Activated CD4-positive, CD25-positive, alpha-beta regulatory T cell (primary cell): ENCODE data around the gene OR52N4.
"Not testable (repeated sequence)": the region's sequence is repeated elsewhere in the genome, so short reads cannot be mapped to it uniquely, and the experiment has no call there.

ENCODE experiments used
- DNase-seq, 4 experiments: peaks; one replicate each; lab custom pipeline; 2025; lab: John Stamatoyannopoulos, UW

OR52N4 gene

GRCh38 chr11:5753943-5754342 is at the start of gene OR52N4:
Gene OR52N4 (plus strand): TSS chr11:5754243. CDS start chr11:5754741, 498 bp downstream.
- no peak for DNase-seq

GRCh38 chr11:5705688-5706087 is 48.4 kb upstream of the OR52N4 start:
- no peak for DNase-seq

- no peak for DNase-seq
Measured at GRCh38 chr11:5712507-5712906, 41.5 kb upstream of the OR52N4 start.

GRCh38 chr11:5713695-5714094 is 40.3 kb upstream of the OR52N4 start:
- no peak for DNase-seq

- DNase-seq, result not testable (repeated sequence)
Measured at GRCh38 chr11:5716518-5716917, 37.5 kb upstream of the OR52N4 start.

- no peak for DNase-seq
Measured at GRCh38 chr11:5719703-5720495, 34.1 kb upstream of the OR52N4 start.

- no peak for DNase-seq
Measured at GRCh38 chr11:5722622-5723021, 31.4 kb upstream of the OR52N4 start.

- no peak for DNase-seq
Measured at GRCh38 chr11:5726351-5726750, 27.7 kb upstream of the OR52N4 start.

- no peak for DNase-seq
Measured at GRCh38 chr11:5727691-5728090, 26.4 kb upstream of the OR52N4 start.

- DNase-seq, result no peak
Measured at GRCh38 chr11:5736396-5736795, 17.6 kb upstream of the OR52N4 start, which contains the start of gene OR56B1. Gene OR56B1 (plus strand): TSS chr11:5736448. CDS start chr11:5736517, 69 bp downstream.

GRCh38 chr11:5737091-5737490 is 17.0 kb upstream of the OR52N4 start:
- DNase-seq, result no peak

GRCh38 chr11:5737670-5738392 is 16.2 kb upstream of the OR52N4 start:
- no peak for DNase-seq

- no peak for DNase-seq
Measured at GRCh38 chr11:5738431-5738830, 15.6 kb upstream of the OR52N4 start.

- no peak for DNase-seq
Measured at GRCh38 chr11:5746614-5747013, 7.4 kb upstream of the OR52N4 start.

GRCh38 chr11:5749836-5750235 is 4.2 kb upstream of the OR52N4 start:
- no peak for DNase-seq

GRCh38 chr11:5767056-5767455 is 13.0 kb downstream of the OR52N4 start:
- no peak for DNase-seq

- DNase-seq, result no peak
Measured at GRCh38 chr11:5783255-5783654, 29.2 kb downstream of the OR52N4 start, which contains the start of gene OR52N5. Gene OR52N5 (minus strand): TSS chr11:5783355. CDS start chr11:5778634, 4,721 bp downstream.

- DNase-seq, result no peak
Measured at GRCh38 chr11:5791165-5791564, 37.1 kb downstream of the OR52N4 start, which contains the start of gene OR52N1. Gene OR52N1 (minus strand): TSS chr11:5791265. CDS start chr11:5788816, 2,449 bp downstream.

- no peak for DNase-seq
Measured at GRCh38 chr11:5796541-5796940, 42.5 kb downstream of the OR52N4 start.

GRCh38 chr11:5803982-5804381 is 49.9 kb downstream of the OR52N4 start:
- no peak for DNase-seq
